GM18511 (cell line): ENCODE measurements around the gene KIF21B.
A peak's percentile ranks its signal among the peaks of the same experiment; 100 is the strongest.

Experiments
- ATAC-seq: cut with Tn5 transposase; IDR thresholded peaks from one replicate; pipeline ENCODE4 v1.9.1; 2021; ENCODE audit warnings: mild to moderate bottlenecking, moderate library complexity; ENCODE audit not compliant: unreplicated experiment

KIF21B gene

GRCh38 chr1:201020721-201021629, 2.5 kb downstream of the KIF21B start:
- no peak for ATAC-seq

GRCh38 chr1:201020040-201020591, 3.4 kb downstream of the KIF21B start:
- ATAC-seq: no peak

GRCh38 chr1:201019321-201019977, 4.1 kb downstream of the KIF21B start:
- peak; percentile 61 for ATAC-seq

GRCh38 chr1:201017828-201018163, 5.7 kb downstream of the KIF21B start:
- no peak for ATAC-seq

GRCh38 chr1:201016943-201017827, 6.3 kb downstream of the KIF21B start:
- peak; percentile 37 for ATAC-seq

- no peak for ATAC-seq
Measured at GRCh38 chr1:201016211-201016651, 7.3 kb downstream of the KIF21B start.

- ATAC-seq: no peak
Measured at GRCh38 chr1:201015551-201016091, 7.9 kb downstream of the KIF21B start.

- no peak for ATAC-seq
Measured at GRCh38 chr1:201014816-201015200, 8.7 kb downstream of the KIF21B start.

GRCh38 chr1:201013991-201014815, 9.3 kb downstream of the KIF21B start:
- ATAC-seq: no peak

GRCh38 chr1:201013031-201013485, 10.5 kb downstream of the KIF21B start:
- ATAC-seq: no peak

- ATAC-seq: no peak
Measured at GRCh38 chr1:201011616-201012015, 11.9 kb downstream of the KIF21B start.

GRCh38 chr1:201009962-201010645, 13.4 kb downstream of the KIF21B start:
- ATAC-seq: no peak

- ATAC-seq: no peak
Measured at GRCh38 chr1:201008666-201009360, 14.7 kb downstream of the KIF21B start.

GRCh38 chr1:201007481-201007880, 16.0 kb downstream of the KIF21B start:
- no peak for ATAC-seq

- ATAC-seq: no peak
Measured at GRCh38 chr1:201006450-201006849, 17.1 kb downstream of the KIF21B start.

GRCh38 chr1:201004732-201005131, 18.8 kb downstream of the KIF21B start:
- no peak for ATAC-seq

- ATAC-seq: no peak
Measured at GRCh38 chr1:201004154-201004553, 19.4 kb downstream of the KIF21B start.

- ATAC-seq: no peak
Measured at GRCh38 chr1:201002510-201002909, 21.0 kb downstream of the KIF21B start.

GRCh38 chr1:201001962-201002361, 21.6 kb downstream of the KIF21B start:
- no peak for ATAC-seq
